ENCODE data around the gene PTPN4. TPM values are rescaled to one million over a fixed set of nuclear protein-coding genes. Genes with fewer than 3 reads are reported as not detected.

PTPN4 gene
- total RNA-seq, 1 experiment from 2014 or later = 52.4 TPM

DNA sequence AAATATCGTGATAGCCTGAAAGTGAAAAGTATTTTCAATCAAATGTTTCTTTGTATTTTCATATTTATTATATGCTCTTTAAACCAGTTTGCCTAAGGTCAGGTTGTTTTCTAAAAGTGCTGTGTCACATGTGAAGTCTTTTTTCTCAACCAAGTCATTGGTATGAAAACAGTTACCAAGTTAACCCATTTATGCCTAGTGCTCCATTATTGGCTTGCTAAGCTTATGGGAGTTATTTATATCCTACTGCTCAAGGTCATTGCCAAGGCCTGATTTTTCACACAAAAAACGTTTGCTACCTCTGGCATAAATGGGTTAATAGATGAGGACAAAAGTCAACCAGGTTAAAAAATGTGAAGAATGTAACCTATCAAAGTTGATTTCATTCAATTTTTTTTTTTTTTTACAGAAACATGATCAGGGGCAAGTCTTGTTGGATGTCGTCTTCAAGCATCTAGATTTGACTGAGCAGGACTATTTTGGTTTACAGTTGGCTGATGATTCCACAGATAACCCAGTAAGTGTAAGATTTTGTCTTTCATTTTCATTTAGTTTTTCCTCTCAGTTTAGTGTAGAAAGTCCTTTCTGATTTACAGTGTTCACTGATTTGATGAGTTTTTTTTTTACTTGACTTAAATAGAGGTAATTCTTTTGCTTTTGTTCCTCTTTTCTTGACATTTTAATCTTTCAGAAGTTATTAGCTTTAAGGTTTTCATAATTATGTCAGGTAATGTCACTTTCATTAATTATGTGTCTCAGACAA, 102.6 kb downstream of the PTPN4 start:
- CTCF ChIA-PET = no interaction called here
- no TSS peak for BruUV-seq (replicated peaks)
- intact Hi-C loops (cut with micrococcal nuclease; ENCODE audit: unreplicated experiment) = no loop called here
- H3K4me3 Mint-ChIP-seq (ENCODE audit: low read depth, unreplicated experiment) = no peak overlapping the region
- DNase-seq = no peak
- peaks cover 8% of the 10 kb centered on the region for H3K36me3 Mint-ChIP-seq (ENCODE audit: insufficient read depth, unreplicated experiment)
- H3K27me3 Mint-ChIP-seq (ENCODE audit: unreplicated experiment) = no peaks in the 10 kb centered on the region
- H3K9me3 Mint-ChIP-seq (ENCODE audit: low read depth, unreplicated experiment) = no peaks in the 10 kb centered on the region
- H3K4me1 Mint-ChIP-seq (ENCODE audit: low read depth, unreplicated experiment) = peaks cover 27% of the 10 kb centered on the region
- no peak overlapping the region for H3K27ac Mint-ChIP-seq (ENCODE audit: unreplicated experiment)
- TF ChIP-seq, protein P1, sequence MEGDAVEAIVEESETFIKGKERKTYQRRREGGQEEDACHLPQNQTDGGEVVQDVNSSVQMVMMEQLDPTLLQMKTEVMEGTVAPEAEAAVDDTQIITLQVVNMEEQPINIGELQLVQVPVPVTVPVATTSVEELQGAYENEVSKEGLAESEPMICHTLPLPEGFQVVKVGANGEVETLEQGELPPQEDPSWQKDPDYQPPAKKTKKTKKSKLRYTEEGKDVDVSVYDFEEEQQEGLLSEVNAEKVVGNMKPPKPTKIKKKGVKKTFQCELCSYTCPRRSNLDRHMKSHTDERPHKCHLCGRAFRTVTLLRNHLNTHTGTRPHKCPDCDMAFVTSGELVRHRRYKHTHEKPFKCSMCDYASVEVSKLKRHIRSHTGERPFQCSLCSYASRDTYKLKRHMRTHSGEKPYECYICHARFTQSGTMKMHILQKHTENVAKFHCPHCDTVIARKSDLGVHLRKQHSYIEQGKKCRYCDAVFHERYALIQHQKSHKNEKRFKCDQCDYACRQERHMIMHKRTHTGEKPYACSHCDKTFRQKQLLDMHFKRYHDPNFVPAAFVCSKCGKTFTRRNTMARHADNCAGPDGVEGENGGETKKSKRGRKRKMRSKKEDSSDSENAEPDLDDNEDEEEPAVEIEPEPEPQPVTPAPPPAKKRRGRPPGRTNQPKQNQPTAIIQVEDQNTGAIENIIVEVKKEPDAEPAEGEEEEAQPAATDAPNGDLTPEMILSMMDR (IDR thresholded peaks at IDR 0.05; ENCODE audit: unreplicated experiment) = no peak

DNA sequence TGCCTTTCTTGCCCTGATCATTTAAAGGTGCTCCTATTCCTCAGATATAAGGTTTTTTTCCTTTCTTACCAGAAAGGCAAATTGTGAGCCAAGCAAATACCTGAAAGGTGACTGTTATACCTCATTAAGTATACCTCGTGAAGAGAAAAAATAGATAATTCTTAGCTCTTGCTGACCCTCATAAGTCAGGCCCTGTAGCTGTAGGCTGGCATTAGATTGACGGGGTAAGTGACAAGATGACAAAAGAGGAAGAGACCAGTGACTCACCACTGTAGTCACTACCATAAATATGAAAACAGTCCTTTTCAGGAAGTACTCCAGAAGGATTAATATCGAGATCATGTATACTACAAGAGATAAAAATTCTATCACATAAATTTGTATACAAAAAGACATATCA, 104.6 kb downstream of the PTPN4 start:
- H3K27me3 Mint-ChIP-seq (ENCODE audit: unreplicated experiment) = no peaks in the 10 kb centered on the region
- peaks cover 17% of the 10 kb centered on the region for H3K4me1 Mint-ChIP-seq (ENCODE audit: low read depth, unreplicated experiment)
- intact Hi-C loops (cut with micrococcal nuclease; ENCODE audit: unreplicated experiment) = no loop called here
- TF ChIP-seq, protein P1 (IDR thresholded peaks at IDR 0.05; ENCODE audit: unreplicated experiment) = no peak
- H3K9me3 Mint-ChIP-seq (ENCODE audit: low read depth, unreplicated experiment) = no peaks in the 10 kb centered on the region
- H3K27ac Mint-ChIP-seq (ENCODE audit: unreplicated experiment) = peak overlapping the region; percentile 45
- no TSS peak for BruUV-seq (replicated peaks)
- no peak for DNase-seq
- CTCF ChIA-PET = interaction anchor here (1.3 kb wide), 1 partner anchor 111 kb away, joined by 3 read pairs; no protein-coding TSS in a partner anchor
- H3K36me3 Mint-ChIP-seq (ENCODE audit: insufficient read depth, unreplicated experiment) = no peaks in the 10 kb centered on the region
- no peak overlapping the region for H3K4me3 Mint-ChIP-seq (ENCODE audit: low read depth, unreplicated experiment)

DNA sequence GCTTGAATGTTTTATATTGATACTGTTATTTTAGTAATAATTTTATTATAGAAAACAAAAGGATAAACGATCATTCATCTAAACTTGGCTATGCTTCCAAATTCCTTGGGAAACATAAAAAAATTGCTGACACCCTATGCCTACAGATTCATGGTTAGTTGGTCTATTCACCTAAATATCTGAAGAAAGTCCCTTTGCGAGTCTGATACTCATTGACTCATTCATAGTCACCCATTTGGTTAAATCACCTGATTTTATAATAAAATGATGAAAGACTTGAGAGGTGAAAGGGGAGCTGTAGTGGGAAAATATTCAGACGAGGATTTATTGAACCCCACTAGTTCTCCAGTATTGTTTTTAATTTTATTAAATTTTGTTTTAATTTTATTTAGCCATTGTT, 112.0 kb downstream of the PTPN4 start:
- BruUV-seq (replicated peaks) = no TSS peak
- DNase-seq = no peak
- H3K4me3 Mint-ChIP-seq (ENCODE audit: low read depth, unreplicated experiment) = no peak overlapping the region
- H3K36me3 Mint-ChIP-seq (ENCODE audit: insufficient read depth, unreplicated experiment) = no peaks in the 10 kb centered on the region
- no peak overlapping the region for H3K27ac Mint-ChIP-seq (ENCODE audit: unreplicated experiment)
- H3K9me3 Mint-ChIP-seq (ENCODE audit: low read depth, unreplicated experiment) = no peaks in the 10 kb centered on the region
- intact Hi-C loops (cut with micrococcal nuclease; ENCODE audit: unreplicated experiment) = loop anchor here (5.0 kb wide), 1 partner anchor 109 kb away; no protein-coding TSS in a partner anchor
- TF ChIP-seq, protein P1 (IDR thresholded peaks at IDR 0.05; ENCODE audit: unreplicated experiment) = no peak
- CTCF ChIA-PET = no interaction called here
- H3K27me3 Mint-ChIP-seq (ENCODE audit: unreplicated experiment) = no peaks in the 10 kb centered on the region
- peaks cover 52% of the 10 kb centered on the region for H3K4me1 Mint-ChIP-seq (ENCODE audit: low read depth, unreplicated experiment)

DNA sequence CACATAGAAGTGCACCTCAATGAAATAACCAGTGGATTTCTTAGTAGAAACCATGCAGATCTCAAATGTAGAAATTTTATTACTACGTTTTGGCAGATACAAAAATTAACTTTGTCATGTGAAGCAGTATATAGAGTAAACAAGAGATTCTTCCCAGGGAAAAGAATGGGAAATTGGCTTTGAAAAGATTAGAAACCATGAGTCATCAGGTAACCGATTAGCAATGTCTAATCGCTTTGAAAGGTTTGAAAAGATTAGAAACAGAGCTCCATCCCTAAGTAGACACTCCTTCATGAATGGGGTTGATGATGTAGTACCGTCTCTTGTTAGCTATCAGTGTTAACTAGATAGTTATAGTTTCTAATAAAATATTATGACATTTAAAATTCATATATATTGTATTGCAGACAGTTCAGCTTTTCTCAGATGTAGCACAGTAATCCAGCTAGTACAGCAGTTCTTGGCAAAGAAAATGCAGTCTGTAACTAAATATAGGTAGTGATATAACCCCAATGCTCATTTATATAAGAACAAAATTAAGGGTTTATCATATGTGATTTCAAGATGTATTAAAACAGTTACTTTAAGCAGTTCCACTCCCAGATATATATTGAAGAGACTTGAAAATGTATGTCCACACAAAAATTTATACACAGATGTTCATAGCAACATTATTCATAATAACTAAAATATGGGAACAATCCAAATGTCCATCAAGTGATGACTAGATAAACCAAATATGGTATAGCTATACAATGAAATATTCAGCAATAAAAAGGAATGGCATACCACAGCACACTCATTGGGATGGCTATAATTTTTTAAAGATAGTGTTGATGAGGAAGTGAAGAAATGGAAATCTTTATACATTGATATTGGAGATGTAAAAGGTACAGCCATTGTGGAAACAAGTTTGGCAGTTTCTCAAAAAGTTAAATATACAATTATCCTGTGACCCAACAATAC, 113.9 kb downstream of the PTPN4 start:
- H3K4me1 Mint-ChIP-seq (ENCODE audit: low read depth, unreplicated experiment) = peaks cover 52% of the 10 kb centered on the region
- CTCF ChIA-PET = interaction anchor here (1.0 kb wide), 1 partner anchor 79 kb away, joined by 3 read pairs; no protein-coding TSS in a partner anchor
- TF ChIP-seq, protein P1 (IDR thresholded peaks at IDR 0.05; ENCODE audit: unreplicated experiment) = no peak
- no peaks in the 10 kb centered on the region for H3K27me3 Mint-ChIP-seq (ENCODE audit: unreplicated experiment)
- BruUV-seq (replicated peaks) = no TSS peak
- peak overlapping the region; percentile 2 for H3K27ac Mint-ChIP-seq (ENCODE audit: unreplicated experiment)
- no peaks in the 10 kb centered on the region for H3K9me3 Mint-ChIP-seq (ENCODE audit: low read depth, unreplicated experiment)
- intact Hi-C loops (cut with micrococcal nuclease; ENCODE audit: unreplicated experiment) = loop anchor here (5.0 kb wide), 1 partner anchor 111 kb away; no protein-coding TSS in a partner anchor
- no peak overlapping the region for H3K4me3 Mint-ChIP-seq (ENCODE audit: low read depth, unreplicated experiment)
- DNase-seq = no peak
- no peaks in the 10 kb centered on the region for H3K36me3 Mint-ChIP-seq (ENCODE audit: insufficient read depth, unreplicated experiment)

All from Calu3 (cell line).